Islet of Langerhans (tissue), 1 donor: ENCODE results near the gene MADCAM1.

Experiments
- FAIRE-seq: peaks from one replicate; lab custom pipeline; 2011; peaks lifted over from hg19 to GRCh38; lab: Jason Lieb, UNC

The MADCAM1 gene

GRCh38 chr19:532561-533363 lies 36.5 kb downstream of the MADCAM1 start:
- FAIRE-seq = no peak

GRCh38 chr19:533364-534058 lies 37.2 kb downstream of the MADCAM1 start:
- FAIRE-seq = no peak

DNA sequence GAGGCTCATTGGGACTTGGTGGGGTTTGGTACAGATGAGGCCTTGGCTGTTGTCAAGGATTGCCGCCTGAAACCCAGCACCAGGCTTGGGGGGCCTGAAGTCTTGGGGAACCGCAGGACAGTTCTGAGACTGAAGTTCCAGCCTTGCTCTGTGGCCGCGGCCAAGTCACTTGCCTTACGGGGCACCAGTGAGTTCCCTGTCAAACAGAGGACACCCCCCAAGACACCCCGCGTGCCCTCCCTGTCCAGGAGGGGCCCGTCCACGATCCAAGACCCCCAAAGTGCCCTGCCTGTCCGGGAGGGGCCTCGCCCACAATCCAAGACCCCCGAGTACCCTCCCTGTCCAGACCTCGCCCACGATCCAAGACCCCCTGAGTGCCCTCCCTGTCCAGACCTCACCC lies 37.8 kb downstream of the MADCAM1 start:
- no peak for FAIRE-seq

GRCh38 chr19:535017-535835 lies 38.9 kb downstream of the MADCAM1 start:
- no peak for FAIRE-seq

- FAIRE-seq = no peak
Measured at GRCh38 chr19:536031-536880, 40.0 kb downstream of the MADCAM1 start.

- no peak for FAIRE-seq
Measured at GRCh38 chr19:536881-537404, 40.7 kb downstream of the MADCAM1 start.

GRCh38 chr19:538641-539428 lies 42.5 kb downstream of the MADCAM1 start:
- FAIRE-seq = no peak

- no peak for FAIRE-seq
Measured at GRCh38 chr19:539429-540030, 43.2 kb downstream of the MADCAM1 start.

- FAIRE-seq = no peak
Measured at GRCh38 chr19:540867-541637, 44.8 kb downstream of the MADCAM1 start.

GRCh38 chr19:541699-542098 lies 45.4 kb downstream of the MADCAM1 start:
- no peak for FAIRE-seq

- no peak for FAIRE-seq
Measured at GRCh38 chr19:542173-542866, 46.0 kb downstream of the MADCAM1 start.

- FAIRE-seq = no peak
Measured at GRCh38 chr19:543910-544608, 47.8 kb downstream of the MADCAM1 start, which contains the start of gene GZMM. TSS of gene GZMM (plus strand) at chr19:544053. CDS start at chr19:544072, 19 bp downstream.

DNA sequence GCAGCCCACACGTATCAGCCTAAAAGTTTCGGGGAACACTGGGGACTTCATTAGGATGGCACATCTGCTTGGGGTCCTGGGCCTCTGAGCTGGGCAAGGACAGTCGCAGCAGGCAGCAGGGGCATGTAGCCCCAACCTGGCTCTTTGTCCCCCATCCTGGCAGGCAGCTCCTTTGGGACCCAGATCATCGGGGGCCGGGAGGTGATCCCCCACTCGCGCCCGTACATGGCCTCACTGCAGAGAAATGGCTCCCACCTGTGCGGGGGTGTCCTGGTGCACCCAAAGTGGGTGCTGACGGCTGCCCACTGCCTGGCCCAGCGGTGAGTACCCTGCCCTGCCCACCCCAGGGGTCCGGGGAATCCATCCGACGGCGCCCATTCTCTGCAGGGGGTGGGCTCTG lies 50.8 kb downstream of the MADCAM1 start:
- no peak for FAIRE-seq

DNA sequence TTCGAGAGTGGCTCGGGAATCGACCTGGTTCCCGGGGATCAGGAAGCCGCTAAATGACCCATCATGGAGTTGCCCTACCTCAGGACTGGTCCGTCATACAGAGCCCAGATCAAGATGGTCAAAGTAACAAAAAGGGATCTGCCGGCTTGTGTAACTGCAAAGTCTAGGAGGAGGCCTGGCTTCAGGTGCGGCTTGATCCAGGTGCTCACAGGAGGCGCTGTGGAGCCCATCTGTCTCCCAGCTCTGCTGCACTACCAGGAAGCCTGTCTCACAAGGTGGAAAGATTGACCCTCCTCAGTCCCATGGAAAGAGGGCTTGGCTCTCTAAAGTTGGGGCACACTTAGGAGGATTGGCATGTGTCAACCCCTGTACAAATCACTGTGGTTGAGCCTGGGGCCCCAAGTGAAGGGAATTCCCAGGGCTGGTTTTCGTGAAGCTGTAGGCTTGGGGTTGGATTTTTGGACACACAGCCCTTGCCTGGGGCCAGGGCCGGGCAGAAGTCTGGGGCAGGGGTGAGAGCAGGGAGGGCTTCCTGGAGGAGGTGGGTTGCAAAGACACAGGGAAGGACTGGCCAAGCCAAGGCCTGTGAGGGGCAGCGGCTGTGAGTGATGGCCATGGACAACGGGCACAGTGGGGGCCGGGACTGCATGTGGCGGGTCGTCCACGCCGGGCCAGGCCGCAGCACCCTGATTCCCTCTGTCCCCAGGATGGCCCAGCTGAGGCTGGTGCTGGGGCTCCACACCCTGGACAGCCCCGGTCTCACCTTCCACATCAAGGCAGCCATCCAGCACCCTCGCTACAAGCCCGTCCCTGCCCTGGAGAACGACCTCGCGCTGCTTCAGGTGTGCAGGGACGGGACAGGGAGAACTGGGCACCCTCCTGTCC lies 51.8 kb downstream of the MADCAM1 start:
- FAIRE-seq = no peak

DNA sequence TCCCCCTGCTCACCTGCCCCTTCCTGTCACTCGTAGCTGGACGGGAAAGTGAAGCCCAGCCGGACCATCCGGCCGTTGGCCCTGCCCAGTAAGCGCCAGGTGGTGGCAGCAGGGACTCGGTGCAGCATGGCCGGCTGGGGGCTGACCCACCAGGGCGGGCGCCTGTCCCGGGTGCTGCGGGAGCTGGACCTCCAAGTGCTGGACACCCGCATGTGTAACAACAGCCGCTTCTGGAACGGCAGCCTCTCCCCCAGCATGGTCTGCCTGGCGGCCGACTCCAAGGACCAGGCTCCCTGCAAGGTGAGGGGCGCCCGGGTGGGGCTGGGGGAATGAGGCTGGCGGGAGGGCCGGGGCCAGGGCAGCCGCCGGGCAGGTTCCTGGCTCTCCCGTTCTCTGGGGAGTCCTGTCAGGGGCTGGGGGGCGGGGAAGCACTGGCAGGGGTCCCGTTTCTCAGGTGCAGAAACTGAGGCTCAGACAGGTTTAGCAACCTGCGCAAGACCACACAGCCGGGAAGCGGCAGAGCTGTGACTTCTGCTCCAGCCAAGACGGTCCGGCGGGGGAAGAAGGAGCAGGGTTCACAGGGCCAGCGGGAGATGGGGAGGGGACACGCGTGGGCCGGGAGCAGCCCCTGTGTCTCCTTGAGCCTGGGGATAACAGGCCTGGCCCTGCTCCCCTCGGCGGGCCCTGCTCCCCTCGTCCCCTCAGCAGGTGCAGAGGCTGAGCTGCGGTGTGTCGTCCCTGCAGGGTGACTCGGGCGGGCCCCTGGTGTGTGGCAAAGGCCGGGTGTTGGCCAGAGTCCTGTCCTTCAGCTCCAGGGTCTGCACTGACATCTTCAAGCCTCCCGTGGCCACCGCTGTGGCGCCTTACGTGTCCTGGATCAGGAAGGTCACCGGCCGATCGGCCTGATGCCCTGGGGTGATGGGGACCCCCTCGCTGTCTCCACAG lies 52.9 kb downstream of the MADCAM1 start:
- FAIRE-seq = no peak

DNA sequence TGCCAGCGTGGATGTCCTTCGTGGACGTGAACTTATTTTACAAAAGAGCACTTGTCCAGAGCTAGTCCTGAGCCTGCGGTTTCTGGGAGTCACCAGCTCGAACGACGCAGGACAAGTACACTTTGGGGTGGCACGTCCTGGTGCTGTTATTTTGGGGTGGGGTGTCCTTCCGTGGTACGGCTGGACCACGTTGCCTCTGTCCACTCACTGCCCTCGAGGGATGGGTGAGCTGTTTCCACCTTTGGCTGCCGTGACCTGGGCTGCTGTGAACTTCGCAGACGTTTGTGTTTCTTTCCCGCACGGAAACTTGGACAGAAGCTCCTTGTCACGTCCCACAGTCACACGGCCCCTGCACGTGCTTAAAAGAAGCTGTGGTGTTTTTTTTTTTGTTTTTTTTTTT lies 58.5 kb downstream of the MADCAM1 start:
- FAIRE-seq = no peak
